Measurements from ENCODE around the gene FRMD4B. TPM values are rescaled to one million over a fixed set of nuclear protein-coding genes. Genes with fewer than 3 reads are reported as not detected.

The FRMD4B gene
- total RNA-seq, 1 donor from 2014 or later: 17.3 TPM

GRCh38 chr3:69180869-69181591, 204.9 kb downstream of the FRMD4B start:
- Histone ChIP-seq H3K4me1 (peaks cover 10% of the 10 kb centered on the region), H3K9me3 (ENCODE audit: low read depth) (no peaks in the 10 kb centered on the region), H3K9ac (no peak overlapping the region), H3K4me3 (no peak overlapping the region), H3F3A (ENCODE audit: low read depth) (peaks cover 9% of the 10 kb centered on the region), H3K79me2 (ENCODE audit: low read depth) (no peaks in the 10 kb centered on the region), H3K27me3 (no peaks in the 10 kb centered on the region), H3K36me3 (no peaks in the 10 kb centered on the region), H3K4me2 (no peak overlapping the region), H2AFZ (replicated peaks) (no peak overlapping the region), H3K27ac (no peak overlapping the region), H4K20me1 (ENCODE audit: low read depth) (no peaks in the 10 kb centered on the region)
- Mint-ChIP-seq H3K4me1 (peaks cover 9% of the 10 kb centered on the region), H3K27me3 (ENCODE audit: insufficient read depth, low read depth) (no peaks in the 10 kb centered on the region), H3K4me3 (no peak overlapping the region), H3K36me3 (peaks cover 52% of the 10 kb centered on the region), H3K9me3 (no peaks in the 10 kb centered on the region), H3K27ac (no peak overlapping the region)
- TF ChIP-seq CTCF (IDR thresholded peaks at IDR 0.05): no peak
- TF ChIP-seq EZH2 (IDR thresholded peaks at IDR 0.05): no peak
- TF ChIP-seq EZH2phosphoT487 (IDR thresholded peaks at IDR 0.05): no peak
- no peak for DNase-seq (ENCODE audit: low spot score)

- Histone ChIP-seq H2AFZ (replicated peaks) (no peak overlapping the region), H3K36me3 (no peaks in the 10 kb centered on the region), H3K27ac (no peak overlapping the region), H3F3A (ENCODE audit: low read depth) (peaks cover 9% of the 10 kb centered on the region), H3K27me3 (no peaks in the 10 kb centered on the region), H4K20me1 (ENCODE audit: low read depth) (no peaks in the 10 kb centered on the region), H3K4me2 (no peak overlapping the region), H3K4me3 (no peak overlapping the region), H3K4me1 (peaks cover 10% of the 10 kb centered on the region), H3K9ac (no peak overlapping the region), H3K9me3 (ENCODE audit: low read depth) (no peaks in the 10 kb centered on the region), H3K79me2 (ENCODE audit: low read depth) (no peaks in the 10 kb centered on the region)
- Mint-ChIP-seq H3K9me3 (no peaks in the 10 kb centered on the region), H3K27ac (no peak overlapping the region), H3K27me3 (ENCODE audit: insufficient read depth, low read depth) (no peaks in the 10 kb centered on the region), H3K36me3 (peaks cover 55% of the 10 kb centered on the region), H3K4me3 (no peak overlapping the region), H3K4me1 (peaks cover 9% of the 10 kb centered on the region)
- DNase-seq (ENCODE audit: low spot score): no peak
- TF ChIP-seq EZH2phosphoT487 (IDR thresholded peaks at IDR 0.05): no peak
- no peak for TF ChIP-seq CTCF (IDR thresholded peaks at IDR 0.05)
- TF ChIP-seq EZH2 (IDR thresholded peaks at IDR 0.05): no peak
These were observed 206.0 kb downstream of the FRMD4B start for GRCh38 chr3:69179740-69180372.

GRCh38 chr3:69178838-69179739, 206.8 kb downstream of the FRMD4B start:
- H3K4me3 ChIP-seq: no peak overlapping the region
- Mint-ChIP-seq H3K27ac (no peak overlapping the region), H3K36me3 (peaks cover 55% of the 10 kb centered on the region), H3K4me1 (peaks cover 9% of the 10 kb centered on the region), H3K27me3 (ENCODE audit: insufficient read depth, low read depth) (no peaks in the 10 kb centered on the region), H3K9me3 (no peaks in the 10 kb centered on the region), H3K4me3 (no peak overlapping the region)
- H3K4me1 ChIP-seq: peaks cover 10% of the 10 kb centered on the region
- H2AFZ ChIP-seq (replicated peaks): no peak overlapping the region
- TF ChIP-seq EZH2phosphoT487 (IDR thresholded peaks at IDR 0.05) (no peak), EZH2 (IDR thresholded peaks at IDR 0.05) (no peak), CTCF (IDR thresholded peaks at IDR 0.05) (no peak)
- H3K79me2 ChIP-seq (ENCODE audit: low read depth): no peaks in the 10 kb centered on the region
- DNase-seq (ENCODE audit: low spot score): no peak
- no peaks in the 10 kb centered on the region for H3K27me3 ChIP-seq
- H4K20me1 ChIP-seq (ENCODE audit: low read depth): no peaks in the 10 kb centered on the region
- no peak overlapping the region for H3K27ac ChIP-seq
- peaks cover 9% of the 10 kb centered on the region for H3F3A ChIP-seq (ENCODE audit: low read depth)
- H3K36me3 ChIP-seq: no peaks in the 10 kb centered on the region
- no peak overlapping the region for H3K9ac ChIP-seq
- H3K4me2 ChIP-seq: no peak overlapping the region
- no peaks in the 10 kb centered on the region for H3K9me3 ChIP-seq (ENCODE audit: low read depth)

All from neural progenitor cell (in vitro differentiated cells).